Omental fat pad (tissue), 4 donors: ENCODE data around the gene NT5E. TPM values are rescaled to one million over a fixed set of nuclear protein-coding genes. Genes with fewer than 3 reads are reported as not detected.

ENCODE experiments used
- ATAC-seq: fragments of 150-250 bp; one replicate; pipeline ENCODE4 v1.9.1; 2016; ENCODE audit warnings: mild to moderate bottlenecking, moderate library complexity; ENCODE audit not compliant: low FRiP score
- DNase-seq: peaks from one replicate; pipeline ENCODE4 v3.0.0-alpha.2; 2019; ENCODE audit warnings: low spot score
- CTCF ChIP-seq, 3 donors: fragments of 450-650 bp; IDR thresholded peaks; one replicate each; pipeline ENCODE4 v1.5.1; 2016 to 2017; ENCODE audit warnings: antibody characterized with exemption in 3 of 3, mild to moderate bottlenecking in 3 of 3, moderate library complexity in 2 of 3
- total RNA-seq, 4 donors: library from RNA; depleted of rRNA; stranded (reverse); fragments of >200 nt; gene quantifications; one replicate each; pipeline ENCODE4 v1.1.0, GENCODE V29; 2016

Gene NT5E
- total RNA-seq, 4 donors from 2014 or later: 11.4 to 28.6 (median 18.2) TPM

GRCh38 chr6:85464260-85464644 is 14.4 kb downstream of the NT5E start:
- no peak for DNase-seq
- peak; percentile 33 for ATAC-seq
- TF ChIP-seq CTCF (IDR thresholded peaks at IDR 0.05): no peak

GRCh38 chr6:85464722-85465150 is 14.9 kb downstream of the NT5E start:
- TF ChIP-seq CTCF (IDR thresholded peaks at IDR 0.05): no peak
- no peak for ATAC-seq
- DNase-seq: no peak

- no peak for DNase-seq
- no peak for ATAC-seq
Measured at GRCh38 chr6:85465762-85466161, 15.9 kb downstream of the NT5E start.

GRCh38 chr6:85468326-85468725 is 18.4 kb downstream of the NT5E start:
- DNase-seq (no peak), ATAC-seq (no peak)
- TF ChIP-seq CTCF (IDR thresholded peaks at IDR 0.05): no peak

More at GRCh38 chr6:85465762-85466161, 15.9 kb downstream of the NT5E start:
- no peak for TF ChIP-seq CTCF (IDR thresholded peaks at IDR 0.05)

GRCh38 chr6:85469276-85470022 is 19.6 kb downstream of the NT5E start:
- no peak for DNase-seq
- TF ChIP-seq CTCF (IDR thresholded peaks at IDR 0.05): no peak
- no peak for ATAC-seq

- TF ChIP-seq CTCF (IDR thresholded peaks at IDR 0.05): no peak
- no peak for DNase-seq
- no peak for ATAC-seq
Measured at GRCh38 chr6:85470023-85470410, 20.1 kb downstream of the NT5E start.

GRCh38 chr6:85472744-85473143 is 22.9 kb downstream of the NT5E start:
- DNase-seq (no peak), ATAC-seq (no peak)
- no peak for TF ChIP-seq CTCF (IDR thresholded peaks at IDR 0.05)
